Measurements from ENCODE around the gene SNTG2.

The SNTG2 gene

DNA sequence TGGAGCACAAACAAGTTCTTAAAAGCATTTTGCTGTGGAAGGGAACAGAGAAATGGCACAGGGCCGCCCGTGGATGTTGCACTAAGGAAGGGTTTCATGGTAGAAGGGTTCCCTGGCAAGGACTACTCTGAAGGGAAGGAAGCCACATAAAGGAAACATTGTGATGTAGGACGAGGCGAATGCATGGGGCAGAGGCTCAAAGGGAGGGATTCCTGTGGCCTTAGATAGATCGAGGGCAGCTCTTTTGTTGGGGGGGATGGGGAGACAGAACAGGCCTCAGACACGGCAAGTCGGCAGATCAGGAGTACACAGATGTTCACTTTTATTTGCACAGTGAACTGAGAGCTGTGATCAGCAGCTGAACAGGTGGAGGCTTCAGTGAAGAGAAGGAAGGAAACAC lies 205.4 kb downstream of the SNTG2 start:
- ATAC-seq (ENCODE audit: low read depth) (no peak), DNase-seq (ENCODE audit: low spot score) (no peak)
- H3K27ac ChIP-seq (ENCODE audit: poor library complexity, severe bottlenecking), result no peak overlapping the region
- H3K4me3 ChIP-seq (ENCODE audit: severe bottlenecking), result no peak overlapping the region
- peaks cover 2% of the 10 kb centered on the region for H3K9me3 ChIP-seq (ENCODE audit: severe bottlenecking)
- TF ChIP-seq, protein P1, sequence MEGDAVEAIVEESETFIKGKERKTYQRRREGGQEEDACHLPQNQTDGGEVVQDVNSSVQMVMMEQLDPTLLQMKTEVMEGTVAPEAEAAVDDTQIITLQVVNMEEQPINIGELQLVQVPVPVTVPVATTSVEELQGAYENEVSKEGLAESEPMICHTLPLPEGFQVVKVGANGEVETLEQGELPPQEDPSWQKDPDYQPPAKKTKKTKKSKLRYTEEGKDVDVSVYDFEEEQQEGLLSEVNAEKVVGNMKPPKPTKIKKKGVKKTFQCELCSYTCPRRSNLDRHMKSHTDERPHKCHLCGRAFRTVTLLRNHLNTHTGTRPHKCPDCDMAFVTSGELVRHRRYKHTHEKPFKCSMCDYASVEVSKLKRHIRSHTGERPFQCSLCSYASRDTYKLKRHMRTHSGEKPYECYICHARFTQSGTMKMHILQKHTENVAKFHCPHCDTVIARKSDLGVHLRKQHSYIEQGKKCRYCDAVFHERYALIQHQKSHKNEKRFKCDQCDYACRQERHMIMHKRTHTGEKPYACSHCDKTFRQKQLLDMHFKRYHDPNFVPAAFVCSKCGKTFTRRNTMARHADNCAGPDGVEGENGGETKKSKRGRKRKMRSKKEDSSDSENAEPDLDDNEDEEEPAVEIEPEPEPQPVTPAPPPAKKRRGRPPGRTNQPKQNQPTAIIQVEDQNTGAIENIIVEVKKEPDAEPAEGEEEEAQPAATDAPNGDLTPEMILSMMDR (IDR thresholded peaks at IDR 0.05; ENCODE audit: poor library complexity, severe bottlenecking), result no peak
- H3K4me1 ChIP-seq (ENCODE audit: insufficient read depth, poor library complexity, severe bottlenecking), result no peaks in the 10 kb centered on the region
- H3K27me3 ChIP-seq (ENCODE audit: insufficient read depth, poor library complexity, severe bottlenecking), result no peaks in the 10 kb centered on the region
- H3K36me3 ChIP-seq (ENCODE audit: low read depth), result no peaks in the 10 kb centered on the region

DNA sequence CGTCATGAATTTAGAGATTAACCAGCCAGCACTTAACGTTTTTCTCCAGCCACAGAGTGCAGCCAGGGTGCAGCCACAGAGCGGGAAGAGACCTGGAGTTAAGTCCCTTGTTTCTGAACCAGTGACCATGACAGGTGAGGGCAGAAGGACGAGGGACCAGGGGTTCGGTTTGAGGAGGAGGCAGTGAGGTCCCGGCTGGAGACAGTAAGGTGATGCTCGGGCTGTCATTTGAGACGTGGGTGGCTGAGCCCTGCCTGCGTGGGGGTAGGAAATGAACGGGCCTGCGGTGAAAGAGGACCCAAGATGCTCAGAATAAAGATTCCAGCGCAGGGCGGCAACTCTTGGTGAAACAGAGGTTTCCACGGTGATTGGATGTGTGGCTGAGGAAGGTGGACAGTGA lies 205.9 kb downstream of the SNTG2 start:
- H3K4me1 ChIP-seq (ENCODE audit: insufficient read depth, poor library complexity, severe bottlenecking), result no peaks in the 10 kb centered on the region
- TF ChIP-seq, protein P1 (IDR thresholded peaks at IDR 0.05; ENCODE audit: poor library complexity, severe bottlenecking), result no peak
- DNase-seq (ENCODE audit: low spot score), result no peak
- no peak overlapping the region for H3K27ac ChIP-seq (ENCODE audit: poor library complexity, severe bottlenecking)
- H3K27me3 ChIP-seq (ENCODE audit: insufficient read depth, poor library complexity, severe bottlenecking), result no peaks in the 10 kb centered on the region
- H3K36me3 ChIP-seq (ENCODE audit: low read depth), result no peaks in the 10 kb centered on the region
- H3K4me3 ChIP-seq (ENCODE audit: severe bottlenecking), result no peak overlapping the region
- no peak for ATAC-seq (ENCODE audit: low read depth)
- peaks cover 2% of the 10 kb centered on the region for H3K9me3 ChIP-seq (ENCODE audit: severe bottlenecking)

DNA sequence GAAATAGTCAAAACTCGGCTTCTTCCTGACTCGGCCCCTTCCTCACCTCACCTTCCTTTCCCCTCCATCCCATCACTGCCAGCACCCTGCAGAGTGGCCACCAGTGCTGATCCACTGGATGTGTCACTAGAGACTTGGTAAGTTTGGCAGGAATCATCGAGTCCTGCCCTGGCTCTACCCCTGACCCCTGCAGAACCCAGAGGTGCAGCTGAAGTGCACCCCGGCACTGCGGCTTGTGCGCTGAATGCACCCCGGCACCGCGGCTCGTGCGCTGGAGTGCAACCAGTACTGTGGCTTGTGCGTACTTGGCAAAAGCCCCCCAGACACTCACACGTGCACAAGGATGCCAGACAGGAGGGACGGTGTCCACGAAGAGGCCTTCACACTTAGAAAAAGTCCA lies 206.5 kb downstream of the SNTG2 start:
- Histone ChIP-seq H3K27me3 (ENCODE audit: insufficient read depth, poor library complexity, severe bottlenecking) (no peaks in the 10 kb centered on the region), H3K4me1 (ENCODE audit: insufficient read depth, poor library complexity, severe bottlenecking) (no peaks in the 10 kb centered on the region), H3K4me3 (ENCODE audit: severe bottlenecking) (no peak overlapping the region), H3K36me3 (ENCODE audit: low read depth) (no peaks in the 10 kb centered on the region), H3K9me3 (ENCODE audit: severe bottlenecking) (peaks cover 2% of the 10 kb centered on the region), H3K27ac (ENCODE audit: poor library complexity, severe bottlenecking) (no peak overlapping the region)
- TF ChIP-seq, protein P1 (IDR thresholded peaks at IDR 0.05; ENCODE audit: poor library complexity, severe bottlenecking), result no peak
- DNase-seq (ENCODE audit: low spot score), result no peak
- no peak for ATAC-seq (ENCODE audit: low read depth)

DNA sequence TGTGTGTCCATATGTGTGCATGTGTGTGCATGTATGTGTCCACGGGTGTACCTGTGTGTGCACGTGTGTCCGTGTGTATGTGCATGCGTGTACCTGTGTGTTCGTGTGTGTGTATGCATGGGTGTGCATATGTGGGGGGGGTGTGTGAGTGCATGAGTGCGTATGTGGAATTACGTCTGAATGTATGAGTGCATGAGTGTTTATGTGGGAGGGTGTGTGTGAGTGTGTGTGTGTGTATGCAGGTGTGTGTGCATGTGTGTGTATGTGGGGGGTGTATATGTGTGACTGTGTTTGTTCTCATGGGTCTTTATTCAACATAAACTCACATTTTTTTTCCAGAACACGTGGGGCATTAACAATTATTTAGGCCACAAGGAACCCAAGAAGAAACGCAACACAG lies 208.4 kb downstream of the SNTG2 start:
- TF ChIP-seq, protein P1 (IDR thresholded peaks at IDR 0.05; ENCODE audit: poor library complexity, severe bottlenecking), result no peak
- DNase-seq (ENCODE audit: low spot score), result no peak
- H3K4me3 ChIP-seq (ENCODE audit: severe bottlenecking), result no peak overlapping the region
- H3K27me3 ChIP-seq (ENCODE audit: insufficient read depth, poor library complexity, severe bottlenecking), result no peaks in the 10 kb centered on the region
- ATAC-seq (ENCODE audit: low read depth), result no peak
- H3K4me1 ChIP-seq (ENCODE audit: insufficient read depth, poor library complexity, severe bottlenecking), result no peaks in the 10 kb centered on the region
- no peak overlapping the region for H3K27ac ChIP-seq (ENCODE audit: poor library complexity, severe bottlenecking)
- no peaks in the 10 kb centered on the region for H3K36me3 ChIP-seq (ENCODE audit: low read depth)
- H3K9me3 ChIP-seq (ENCODE audit: severe bottlenecking), result no peaks in the 10 kb centered on the region

DNA sequence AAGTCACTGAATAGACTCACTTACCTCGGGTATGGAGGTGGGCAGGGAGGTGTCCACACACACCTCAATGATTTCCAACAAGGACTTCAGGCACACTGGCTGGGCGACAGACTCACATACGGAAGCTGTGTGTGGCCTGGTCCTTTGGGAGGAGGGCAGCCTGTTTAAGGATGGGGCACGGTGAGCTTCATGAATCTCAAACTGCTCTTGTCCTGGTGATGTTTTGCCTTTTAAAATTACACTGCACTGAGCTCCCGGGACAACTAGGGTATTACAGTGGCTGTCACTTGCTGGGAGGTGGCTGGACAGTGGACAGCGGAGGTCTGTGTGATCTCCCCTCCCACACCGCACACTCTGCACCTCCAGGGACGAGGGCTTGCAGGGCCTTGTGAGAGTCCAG lies 211.6 kb downstream of the SNTG2 start:
- DNase-seq (ENCODE audit: low spot score), result no peak
- no peak for ATAC-seq (ENCODE audit: low read depth)
- no peaks in the 10 kb centered on the region for H3K4me1 ChIP-seq (ENCODE audit: insufficient read depth, poor library complexity, severe bottlenecking)
- no peak overlapping the region for H3K27ac ChIP-seq (ENCODE audit: poor library complexity, severe bottlenecking)
- no peaks in the 10 kb centered on the region for H3K9me3 ChIP-seq (ENCODE audit: severe bottlenecking)
- no peak overlapping the region for H3K4me3 ChIP-seq (ENCODE audit: severe bottlenecking)
- no peaks in the 10 kb centered on the region for H3K27me3 ChIP-seq (ENCODE audit: insufficient read depth, poor library complexity, severe bottlenecking)
- TF ChIP-seq, protein P1 (IDR thresholded peaks at IDR 0.05; ENCODE audit: poor library complexity, severe bottlenecking), result no peak
- H3K36me3 ChIP-seq (ENCODE audit: low read depth), result no peaks in the 10 kb centered on the region
